Stimulated activated CD8-positive, alpha-beta memory T cell treated with anti-CD3 and anti-CD28 coated beads, Interleukin-7, amount 100 ng/mL, for 4 hours (primary cell): ENCODE results near the gene PAXX.
"Not testable (repeated sequence)": the region's sequence is repeated elsewhere in the genome, so short reads cannot be mapped to it uniquely, and the experiment has no call there.

Source experiments
- DNase-seq, 2 donors: peaks; one replicate each; pipeline ENCODE4 v3.0.0-alpha.2; 2020; ENCODE audit warnings: low read depth in 2 of 2

Gene PAXX

DNA sequence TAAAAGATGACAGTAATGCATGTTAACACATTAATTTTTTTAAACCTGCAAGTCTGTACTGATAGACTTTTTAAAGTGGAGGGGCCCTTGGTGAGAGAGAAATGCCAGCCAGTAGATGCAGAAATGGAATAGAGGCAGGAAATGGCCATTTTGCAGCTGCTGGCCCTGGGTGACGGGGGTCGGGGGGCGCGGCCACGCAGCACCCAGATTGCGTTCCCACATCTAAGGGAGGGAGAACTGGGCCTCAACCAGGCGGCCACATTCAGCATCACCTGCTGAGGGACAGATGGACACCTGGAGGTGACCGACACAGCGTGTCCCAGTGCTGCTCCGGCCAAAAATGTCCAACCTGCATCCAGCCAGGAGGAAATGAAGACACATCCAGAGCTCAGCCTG lies 10.4 kb downstream of the PAXX start:
- no peak for DNase-seq

- not testable (repeated sequence) for DNase-seq
Measured at GRCh38 chr9:137004285-137004684, 12.1 kb downstream of the PAXX start.

DNA sequence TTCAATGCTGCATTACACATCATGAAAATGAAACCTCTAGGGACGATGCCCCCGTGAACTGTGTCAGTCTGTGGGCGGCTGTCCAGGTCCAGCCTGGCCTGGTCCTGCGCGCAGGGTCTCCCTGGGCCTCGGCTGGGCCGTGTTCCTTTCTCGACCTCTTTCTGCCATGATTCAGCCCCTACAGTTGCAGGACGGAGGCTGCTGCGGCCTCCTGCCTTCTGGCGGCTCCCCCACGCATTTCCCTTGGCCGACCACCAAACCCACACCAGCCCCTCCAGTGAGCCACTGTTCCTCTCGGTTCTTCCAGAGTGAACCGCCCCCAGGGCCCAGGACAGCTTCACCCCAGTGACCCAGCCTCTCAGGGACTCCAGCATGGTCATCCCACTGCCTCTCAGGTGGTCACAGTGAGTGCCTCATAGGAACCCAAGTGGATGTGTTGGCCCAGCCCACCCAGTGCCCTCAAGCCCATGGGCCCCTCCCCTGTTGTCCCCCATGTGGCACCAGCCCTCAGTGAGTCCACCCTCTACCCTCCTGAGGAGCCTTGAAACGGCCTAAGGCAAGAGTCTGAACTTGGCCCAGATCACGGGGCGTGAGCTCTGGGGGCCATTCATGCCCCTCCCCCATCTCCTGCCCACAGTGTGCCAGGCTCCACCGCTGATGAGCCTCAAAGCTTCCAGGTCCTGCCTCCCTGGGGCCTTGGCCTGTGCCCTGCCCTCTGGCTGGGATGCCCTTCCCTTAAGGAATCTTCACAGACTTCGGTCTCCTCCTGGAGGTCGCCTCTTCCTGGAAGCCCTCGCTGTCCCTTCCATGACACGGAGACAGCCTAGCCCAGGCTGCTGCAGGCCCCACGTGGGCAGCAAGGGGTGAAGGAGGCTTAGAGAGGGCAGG lies 14.1 kb downstream of the PAXX start:
- DNase-seq = no peak

DNA sequence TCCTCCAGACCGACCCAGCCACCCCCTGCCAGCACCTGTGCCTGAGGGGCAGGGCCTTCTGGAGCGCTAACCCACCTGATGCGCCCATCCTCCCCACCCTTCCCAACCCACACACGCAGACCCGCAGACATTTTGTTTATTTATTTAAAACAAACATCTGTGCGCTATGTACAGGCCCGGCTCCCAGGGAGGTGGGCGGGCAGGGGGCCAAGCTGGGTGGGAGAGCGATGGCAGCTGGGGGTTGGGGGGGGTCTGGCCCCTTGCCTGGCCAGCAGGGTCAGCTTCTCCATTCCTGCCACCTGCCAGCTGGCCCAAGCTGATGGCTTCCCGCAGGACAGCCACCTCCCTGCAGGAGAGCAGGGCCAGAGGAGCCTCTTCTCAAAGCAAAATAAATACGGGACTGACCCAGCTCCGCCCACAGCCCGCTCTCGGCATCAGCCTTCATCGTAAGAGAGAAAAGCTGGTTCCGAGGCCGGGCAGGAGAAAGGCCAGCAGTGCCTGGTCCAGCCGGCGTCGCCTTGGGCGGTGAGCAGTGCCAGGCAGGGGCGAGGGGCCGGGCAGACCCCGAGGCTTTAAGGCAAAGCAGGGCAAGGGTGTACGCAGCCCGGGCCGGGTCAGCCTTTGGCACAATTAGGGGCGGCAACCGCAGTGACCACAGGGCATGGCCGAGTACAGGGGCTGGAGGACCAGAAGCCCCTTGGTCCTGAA lies 15.0 kb downstream of the PAXX start:
- DNase-seq = no peak

GRCh38 chr9:137007816-137008270 lies 15.6 kb downstream of the PAXX start:
- DNase-seq = no peak

GRCh38 chr9:137008312-137008711 lies 16.1 kb downstream of the PAXX start:
- DNase-seq = no peak

DNA sequence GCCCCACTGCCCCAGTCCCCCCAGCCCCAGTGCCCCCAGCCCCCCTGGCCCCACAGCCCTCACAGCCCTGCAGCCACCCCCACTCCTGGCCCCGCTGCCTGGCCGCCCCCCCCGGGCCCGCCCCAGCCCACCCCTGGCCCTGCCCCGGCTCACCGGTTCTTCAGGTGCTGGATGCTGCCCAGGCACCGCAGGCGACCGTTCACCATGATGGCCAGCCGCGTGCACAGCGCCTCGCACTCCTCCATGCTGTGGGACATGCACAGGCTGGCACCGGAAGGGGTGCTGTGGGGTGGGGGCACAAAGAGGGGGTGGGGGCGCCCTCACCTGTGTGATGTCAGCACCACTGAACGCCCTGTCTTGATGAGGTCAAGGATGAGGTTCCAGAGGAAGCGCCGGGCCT lies 17.0 kb downstream of the PAXX start:
- DNase-seq = no peak

DNA sequence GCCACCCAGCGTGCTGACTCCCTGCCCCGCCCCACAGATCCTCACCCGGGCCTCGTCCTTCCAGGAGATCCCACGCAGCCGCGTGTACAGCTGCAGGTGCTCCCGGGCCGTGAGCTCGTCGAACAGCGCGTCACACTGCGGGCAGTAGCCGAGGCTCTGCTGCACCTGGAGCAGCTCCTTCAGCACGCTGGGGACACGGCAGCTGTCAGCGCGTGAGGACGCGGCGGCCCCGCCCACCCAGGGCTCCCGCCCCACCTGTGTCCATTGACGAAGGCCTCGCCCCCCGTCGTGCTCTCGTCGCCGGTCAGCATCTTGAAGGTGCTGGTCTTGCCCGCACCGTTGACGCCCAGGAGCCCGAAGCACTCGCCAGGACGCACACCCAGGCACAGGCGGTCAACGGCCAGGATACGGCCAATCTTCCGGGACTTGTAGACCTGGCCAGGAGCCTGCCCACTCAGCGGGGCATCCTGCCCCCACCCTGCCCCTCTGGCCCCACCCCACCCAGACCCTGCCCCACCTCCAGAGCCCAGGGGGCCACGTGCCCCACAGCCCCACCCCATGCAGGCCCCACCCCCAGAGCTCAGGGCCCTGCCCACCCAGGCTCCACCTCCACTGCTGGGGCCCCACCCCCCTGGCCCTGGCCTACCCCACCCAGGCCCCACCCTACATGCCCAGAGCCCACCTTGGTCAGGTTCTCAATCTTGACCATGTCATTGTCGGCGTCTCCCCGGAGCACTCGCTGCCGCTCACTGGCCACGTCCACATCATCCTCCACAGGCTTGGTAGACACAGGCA lies 17.9 kb downstream of the PAXX start:
- no peak for DNase-seq

GRCh38 chr9:137011156-137011555 lies 18.9 kb downstream of the PAXX start:
- DNase-seq = no peak

- no peak for DNase-seq
Measured at GRCh38 chr9:137011907-137012675, 19.9 kb downstream of the PAXX start.

DNA sequence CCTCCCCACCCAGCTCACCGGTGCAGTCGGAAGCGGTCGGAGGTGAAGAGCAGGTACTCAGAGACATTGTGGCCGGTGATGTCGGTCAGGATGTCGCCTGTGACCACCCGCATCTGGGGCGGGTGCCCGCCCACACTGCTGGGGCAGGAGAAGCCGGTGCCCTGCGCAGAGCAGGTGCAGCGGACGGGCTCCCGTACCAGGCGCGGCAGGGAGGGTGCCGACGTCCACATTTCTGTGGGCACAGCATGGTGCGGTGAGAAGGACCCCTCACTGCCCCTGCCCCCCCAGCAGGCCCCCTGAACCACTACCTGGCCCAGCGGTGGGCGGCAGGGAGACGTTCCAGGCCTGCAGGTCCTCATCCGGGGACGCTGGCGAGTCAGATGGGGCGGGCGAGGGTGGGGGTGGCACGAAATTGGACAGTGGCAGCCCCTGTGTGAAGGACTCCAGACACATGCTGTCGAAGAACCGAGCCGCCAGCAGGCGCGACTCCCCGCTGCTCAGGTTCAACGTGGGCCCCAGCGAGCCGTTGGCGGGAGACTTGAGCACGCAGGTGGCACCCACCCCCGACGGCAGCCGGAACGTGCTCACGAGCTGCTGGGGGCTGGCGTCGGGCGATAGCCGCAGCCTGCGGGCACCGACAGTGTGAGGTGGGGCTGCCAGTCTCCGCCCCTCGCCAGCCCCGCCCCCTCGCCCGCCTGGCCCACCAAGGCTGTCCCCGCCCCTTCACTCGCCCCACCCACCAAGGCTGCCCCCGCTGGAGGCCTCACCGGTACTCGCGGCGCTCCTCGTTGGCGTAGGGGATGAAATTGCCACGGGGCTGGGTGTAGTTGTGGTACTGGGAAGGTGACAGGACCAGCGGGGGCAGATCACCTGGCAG lies 20.7 kb downstream of the PAXX start:
- no peak for DNase-seq

- no peak for DNase-seq
Measured at GRCh38 chr9:137013571-137013940, 21.3 kb downstream of the PAXX start.

GRCh38 chr9:137014166-137014565 lies 21.9 kb downstream of the PAXX start:
- DNase-seq = no peak

- DNase-seq = no peak
Measured at GRCh38 chr9:137014776-137015539, 22.7 kb downstream of the PAXX start.

GRCh38 chr9:137015540-137015930 lies 23.3 kb downstream of the PAXX start:
- no peak for DNase-seq

DNA sequence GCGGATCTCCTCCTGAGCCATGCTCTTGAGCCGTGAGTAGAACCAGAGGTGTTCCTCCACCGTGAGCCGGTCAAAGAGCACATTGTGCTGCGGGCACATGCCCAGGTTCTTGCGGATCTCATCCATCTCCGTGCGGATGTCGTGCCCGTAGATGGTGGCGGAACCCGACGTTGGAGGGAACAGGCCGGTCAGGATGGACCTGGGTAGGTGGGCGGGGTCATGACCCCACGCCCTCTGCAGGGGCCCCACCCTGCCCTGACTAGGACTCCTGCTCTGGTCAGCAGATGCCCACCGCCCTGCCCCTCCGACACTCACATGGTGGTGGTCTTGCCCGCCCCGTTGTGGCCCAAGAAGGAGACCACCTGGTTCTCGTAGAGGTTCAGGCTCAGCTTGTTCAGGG lies 23.8 kb downstream of the PAXX start:
- no peak for DNase-seq

DNA sequence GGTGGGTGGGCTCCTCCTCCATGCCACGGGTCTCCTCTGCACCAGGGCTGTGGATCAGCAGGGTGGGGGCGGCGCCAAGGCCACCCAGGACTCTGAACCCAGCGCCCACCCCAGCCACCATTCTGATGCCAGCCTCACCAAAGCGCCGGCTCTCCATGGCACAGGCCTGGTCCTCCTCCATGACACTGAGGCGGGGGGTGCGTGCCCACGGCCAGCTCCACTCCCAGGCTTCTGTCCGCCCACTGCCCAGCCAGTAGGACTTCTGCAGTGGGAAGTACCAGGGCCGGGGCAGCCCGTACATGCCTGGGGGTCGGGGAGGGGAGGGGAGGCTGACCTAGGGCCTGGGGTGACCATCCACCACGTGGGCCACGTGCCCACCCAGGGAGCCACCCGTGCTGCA lies 24.2 kb downstream of the PAXX start:
- no peak for DNase-seq

DNA sequence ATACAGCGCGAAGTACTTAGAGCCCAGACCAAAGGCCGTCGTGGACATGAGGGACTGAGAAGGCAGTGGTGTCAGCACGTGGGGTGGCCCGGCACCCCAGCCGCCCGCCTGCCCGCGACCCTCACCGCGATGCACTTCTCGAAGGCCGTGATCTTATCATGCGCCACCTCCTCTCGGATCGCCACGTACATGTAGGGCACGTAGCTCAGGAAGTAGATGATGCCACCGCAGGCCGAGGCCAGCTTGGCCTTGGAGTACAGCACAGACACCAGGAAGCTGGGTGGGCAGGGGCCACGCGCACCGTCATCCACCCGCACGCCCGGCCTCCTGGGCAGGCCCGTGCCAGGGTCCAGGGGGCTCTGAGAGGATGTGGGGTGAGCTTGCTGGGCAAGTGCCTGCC lies 24.8 kb downstream of the PAXX start:
- DNase-seq = no peak

DNA sequence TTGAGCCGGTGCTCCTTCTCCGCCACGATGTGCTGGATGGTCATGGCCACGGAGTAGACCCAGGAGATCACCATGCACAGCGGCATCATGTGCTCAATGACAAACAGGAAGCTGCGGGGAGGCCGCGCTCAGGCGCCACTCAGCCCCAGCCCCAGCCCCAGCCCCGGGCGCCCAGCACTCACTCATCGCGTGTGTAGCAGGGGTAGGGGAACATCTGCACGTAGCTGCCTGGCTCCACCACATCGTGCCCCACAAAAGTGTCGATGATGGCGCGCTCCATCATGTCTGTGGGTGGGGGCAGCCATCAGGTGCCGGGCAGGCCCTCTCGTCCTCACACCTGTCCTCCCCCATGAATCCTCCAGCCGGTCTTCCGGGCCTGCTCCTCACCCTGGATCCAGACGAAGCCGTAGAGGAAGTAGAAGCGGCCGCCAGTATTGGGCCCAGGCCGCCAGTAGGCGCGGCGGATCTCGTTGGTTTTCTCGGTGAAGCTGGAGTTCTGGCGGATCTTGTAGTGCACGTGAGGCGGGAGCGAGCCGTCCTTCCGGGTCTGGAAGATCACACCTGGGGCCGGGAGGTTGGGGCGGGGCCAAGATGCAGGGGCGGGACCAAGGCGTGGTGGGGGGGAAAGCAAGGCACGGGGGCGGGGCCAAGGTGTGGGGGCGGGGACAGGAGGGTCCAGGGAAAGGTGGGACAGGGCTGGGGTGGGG lies 25.7 kb downstream of the PAXX start:
- DNase-seq = no peak
